ENCODE data around the gene PGAP6. TPM values are rescaled to one million over a fixed set of nuclear protein-coding genes. Genes with fewer than 3 reads are reported as not detected.
A peak's percentile ranks its signal among the peaks of the same experiment; 100 is the strongest.
"Not testable (repeated sequence)": the region's sequence is repeated elsewhere in the genome, so short reads cannot be mapped to it uniquely, and the experiment has no call there.

The PGAP6 gene
- total and polyA plus RNA-seq, 2 of the 4 experiments (the other 2 are of a cell fraction) = 49.1 to 124 TPM

DNA sequence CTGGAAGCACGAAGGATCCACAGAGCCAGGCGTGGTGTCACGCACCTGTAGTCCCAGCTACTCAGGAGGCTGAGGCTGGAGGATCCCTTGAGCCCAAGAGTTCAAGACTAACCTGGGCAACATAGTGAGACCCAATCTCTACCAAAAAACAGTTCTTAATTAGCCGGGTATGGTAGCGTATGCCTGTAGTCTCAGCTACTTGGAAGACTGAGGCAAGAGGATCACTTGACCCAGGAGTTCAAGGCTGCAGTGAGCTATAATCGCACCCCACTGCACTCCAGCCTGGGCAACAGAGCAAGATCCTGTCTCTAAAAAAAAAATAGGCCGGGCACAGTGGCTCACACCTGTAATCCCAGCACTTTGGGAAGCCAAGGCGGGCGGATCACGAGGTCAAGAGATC, 33.3 kb downstream of the PGAP6 start:
- H4K5ac ChIP-seq (ENCODE audit: low read depth, low read length); H3K23ac ChIP-seq (ENCODE audit: low read depth, low read length); H2BK20ac ChIP-seq (ENCODE audit: low read depth, low read length); H3K4me2 ChIP-seq (ENCODE audit: low read depth, low read length); H2BK5ac ChIP-seq (ENCODE audit: low read depth, low read length, poor library complexity, severe bottlenecking); POLR2A ChIA-PET (ENCODE audit: unreplicated experiment); dilution Hi-C loops (cut with HindIII; ENCODE audit: low sequenced_read_pairs, unreplicated experiment); H2BK15ac ChIP-seq (ENCODE audit: low read depth, low read length); ATAC-seq (ENCODE audit: low read depth); H3K27me3 ChIP-seq (ENCODE audit: control insufficient read depth, insufficient read depth, low read length); H2BK120ac ChIP-seq (ENCODE audit: low read depth, low read length); H2AFZ ChIP-seq (replicated peaks; ENCODE audit: low read length, poor library complexity); H3K9ac ChIP-seq (ENCODE audit: low read depth, low read length); H3K56ac ChIP-seq (ENCODE audit: extremely low read depth, insufficient read depth, low read length); DNase-seq; intact Hi-C loops (cut with micrococcal nuclease); H3K14ac ChIP-seq (replicated peaks; ENCODE audit: low read depth, low read length); H3K4ac ChIP-seq (ENCODE audit: low read depth, low read length); H4K91ac ChIP-seq (ENCODE audit: insufficient read depth, low read depth, low read length); H3K18ac ChIP-seq (ENCODE audit: low read depth, low read length); H3K9me3 ChIP-seq (ENCODE audit: control insufficient read depth, insufficient read depth, low read length); H2AK5ac ChIP-seq (ENCODE audit: low read depth, low read length); H3K4me3 ChIP-seq (ENCODE audit: insufficient read depth, low read depth, low read length); BruUV-seq (replicated peaks); H4K8ac ChIP-seq (ENCODE audit: low read depth in 2 of 2, low read length in 2 of 2); H3K27ac ChIP-seq (ENCODE audit: insufficient read depth, low read length); in situ Hi-C loops (cut with MboI; ENCODE audit: low sequenced_read_pairs): not testable (repeated sequence)
- Histone ChIP-seq H3K4me1 (ENCODE audit: control insufficient read depth, insufficient read depth, low read length) (peaks cover 11% of the 10 kb centered on the region), H2AK9ac (replicated peaks; ENCODE audit: low read depth, low read length, poor library complexity) (peak overlapping the region; percentile 65), H4K20me1 (ENCODE audit: insufficient read depth, low read length) (peaks cover 52% of the 10 kb centered on the region), H3K36me3 (ENCODE audit: control insufficient read depth, insufficient read depth, low read length) (peaks cover 21% of the 10 kb centered on the region), H3K79me1 (ENCODE audit: low read depth in 1 of 2, low read length in 2 of 2) (peaks cover 50 to 79% of the 10 kb centered on the region in 2 experiments), H3K9me1 (ENCODE audit: insufficient read depth, low read length) (peaks cover 14% of the 10 kb centered on the region)
- 100% methylated on average over 3 of the region's 10 CpGs; no CpG with 5 or more reads in 1 of the 2 experiments for WGBS, 2 experiments (ENCODE audit: extremely low coverage in 2 of 2, insufficient read length in 1 of 2)
- CTCF ChIA-PET = interaction anchor here (0.6 kb wide), 1 partner anchor 9 kb away, joined by 3 read pairs; no protein-coding TSS in a partner anchor
